CD4-positive, alpha-beta T cell treated with Interferon gamma for 1 hour (primary cell): ENCODE data around the gene MAP1LC3B.
A peak's percentile ranks its signal among the peaks of the same experiment; 100 is the strongest.
"Not testable (repeated sequence)": the region's sequence is repeated elsewhere in the genome, so short reads cannot be mapped to it uniquely, and the experiment has no call there.

Experiments
- DNase-seq: peaks from one replicate; pipeline ENCODE4 v3.0.0-alpha.2; 2020

The MAP1LC3B gene

DNA sequence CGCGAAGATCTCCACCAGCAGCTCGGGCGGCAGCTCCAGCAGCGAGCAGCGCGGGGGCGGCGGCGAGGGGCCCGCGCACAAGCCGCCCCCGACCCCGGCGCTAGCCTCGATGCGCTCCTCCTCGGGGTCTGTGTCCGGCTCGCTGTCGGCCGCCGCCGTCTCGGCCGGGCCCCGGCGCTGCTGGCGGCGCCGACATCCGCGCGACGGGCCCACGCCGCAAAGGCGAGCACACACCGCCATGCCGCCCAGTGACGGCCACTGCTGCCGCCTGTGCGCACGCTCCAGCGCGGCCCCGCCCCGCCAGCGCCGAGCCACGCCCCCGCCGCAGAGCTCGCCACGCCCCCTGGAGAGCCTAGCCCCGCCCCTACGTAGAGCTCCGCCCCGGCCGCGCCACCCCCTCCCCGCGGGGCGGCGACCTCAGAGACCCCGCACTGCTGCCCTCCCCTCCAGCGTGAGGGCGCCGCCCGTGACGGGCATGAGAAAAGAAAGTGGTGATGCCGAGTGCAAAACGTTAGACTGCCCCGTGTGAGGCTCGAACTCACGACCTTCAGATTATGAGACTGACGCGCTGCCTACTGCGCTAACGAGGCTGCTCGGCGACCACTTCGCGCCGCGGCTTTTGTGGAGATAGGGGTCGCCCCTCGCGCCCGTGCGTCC, 8.5 kb upstream of the MAP1LC3B start, which contains the start of gene FBXO31:
Gene FBXO31 (minus strand): TSS at position 272 of the 657 bp plus-strand sequence. CDS start 32 bp downstream, at position 240.
- peak; percentile 85 for DNase-seq

DNA sequence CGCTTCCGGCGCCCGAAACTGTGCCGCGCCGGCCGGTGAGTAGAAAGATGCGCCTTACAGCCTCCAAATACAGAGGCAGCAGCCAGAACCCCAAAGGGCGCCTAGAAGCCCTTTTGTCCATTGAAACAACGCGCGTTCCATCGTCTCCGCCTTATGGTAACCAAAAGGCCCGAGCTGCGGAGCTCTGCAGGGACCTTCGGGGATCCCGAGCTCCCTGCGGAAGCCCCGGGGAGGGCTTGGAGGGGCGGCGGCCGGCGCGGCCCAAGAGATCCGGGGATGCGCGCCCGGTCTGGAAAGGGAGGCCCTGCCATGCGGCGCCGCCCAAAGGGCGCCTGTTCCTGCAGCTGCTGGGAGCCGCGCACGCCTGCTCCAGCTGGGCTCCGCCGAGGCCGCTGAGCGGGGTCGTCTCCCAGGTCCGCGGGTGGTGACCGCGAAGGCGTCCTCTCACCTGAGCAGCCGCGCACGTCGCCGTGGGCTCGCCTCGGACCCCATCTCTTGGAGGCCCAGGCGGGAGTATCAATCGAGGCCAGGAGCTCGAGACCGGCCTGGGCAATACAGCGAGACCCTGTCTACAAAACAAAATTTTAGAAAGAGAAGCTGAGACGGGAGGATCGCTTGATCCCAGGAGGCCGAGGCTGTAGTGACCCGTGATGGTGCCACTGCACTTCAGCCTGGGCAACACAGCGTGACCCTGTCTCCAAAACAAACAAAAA, 7.8 kb upstream of the MAP1LC3B start:
- no peak for DNase-seq

DNA sequence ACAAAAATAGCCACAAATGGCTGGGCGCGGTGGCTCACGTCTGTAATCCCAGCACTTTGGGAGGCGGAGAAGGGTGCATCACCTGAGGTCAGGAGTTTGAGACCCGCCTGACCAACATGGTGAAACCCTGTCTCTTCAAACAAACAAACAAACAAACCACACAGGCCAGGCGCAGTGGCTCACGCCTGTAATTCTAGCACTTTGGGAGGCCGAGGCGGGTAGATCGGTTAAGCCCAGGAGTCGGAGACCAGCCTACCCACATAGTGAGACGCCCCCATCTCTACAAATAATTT, 7.3 kb upstream of the MAP1LC3B start:
- DNase-seq = not testable (repeated sequence)

DNA sequence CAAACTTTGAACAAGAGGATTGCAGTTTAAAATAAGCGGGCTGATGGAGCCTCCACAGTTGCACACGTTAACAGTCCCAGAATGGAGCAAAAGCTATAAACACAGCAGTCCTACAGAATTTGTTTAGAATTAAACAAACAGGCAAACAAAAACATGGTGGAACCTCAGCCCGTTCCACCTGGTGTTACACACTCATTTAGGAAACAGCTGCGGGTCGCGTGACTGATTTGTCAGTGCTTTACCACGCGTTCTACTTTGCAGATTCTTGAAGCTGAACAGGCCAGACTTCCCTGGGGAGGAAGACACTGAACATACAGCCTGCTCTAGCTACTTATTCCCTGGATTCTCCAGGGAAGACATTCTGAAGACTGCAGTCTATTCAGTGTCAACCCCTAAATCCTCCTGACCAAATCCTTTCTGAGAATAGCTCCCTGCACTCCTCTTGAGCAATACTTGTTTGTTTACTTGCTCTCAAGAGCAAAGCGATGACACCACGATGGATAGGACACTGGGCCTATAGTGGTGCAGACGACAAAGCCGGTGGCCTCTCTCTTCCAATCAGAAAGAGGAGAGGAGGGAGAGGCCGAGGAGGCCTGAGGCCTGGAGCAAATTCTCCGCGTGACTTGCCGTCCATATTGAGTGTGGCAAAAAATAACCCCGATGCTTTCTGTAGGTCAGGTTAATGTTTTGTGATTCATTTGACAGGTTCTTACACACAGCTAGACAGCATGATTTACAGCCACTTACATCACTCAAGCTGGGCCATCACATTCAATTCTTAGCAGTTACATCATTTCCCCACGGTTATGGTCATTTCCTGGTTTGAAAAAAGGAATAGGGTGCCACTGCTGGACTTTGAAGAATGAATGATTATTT, 4.0 kb upstream of the MAP1LC3B start:
- peak; percentile 94 for DNase-seq

DNA sequence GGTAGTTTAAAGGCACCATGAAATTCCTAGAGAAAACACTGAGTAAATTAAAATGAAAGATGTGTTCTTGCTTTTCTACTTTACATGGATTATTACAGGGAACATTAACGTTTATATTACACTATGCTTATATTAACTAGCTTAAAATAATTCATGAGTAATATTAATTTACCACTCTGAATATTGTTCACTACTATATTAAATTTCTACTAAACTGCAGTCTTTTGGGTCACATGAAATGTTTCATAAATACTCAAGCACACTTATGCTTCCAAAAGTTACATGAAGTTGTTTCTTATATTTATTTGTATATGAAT, 3.4 kb upstream of the MAP1LC3B start:
- DNase-seq = no peak

DNA sequence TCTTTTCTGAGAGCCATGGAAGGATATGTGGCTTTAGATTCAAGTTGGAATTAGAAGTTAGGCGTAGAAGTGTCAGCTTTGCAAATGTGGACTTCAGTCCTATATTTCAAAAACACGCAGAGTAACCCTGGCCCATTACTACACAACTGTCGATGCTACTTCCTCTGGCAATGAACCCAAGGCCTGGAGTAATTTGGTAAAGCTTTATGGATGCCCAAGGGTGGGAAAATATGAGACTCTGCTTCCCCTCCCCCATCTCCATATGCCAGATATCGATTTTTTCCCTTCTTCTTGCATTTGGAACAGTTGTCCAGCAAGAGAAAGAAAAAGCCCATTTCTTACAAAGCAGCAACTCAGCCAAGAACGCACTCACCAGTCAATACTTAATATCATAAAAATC, 2.9 kb upstream of the MAP1LC3B start:
- DNase-seq = no peak

DNA sequence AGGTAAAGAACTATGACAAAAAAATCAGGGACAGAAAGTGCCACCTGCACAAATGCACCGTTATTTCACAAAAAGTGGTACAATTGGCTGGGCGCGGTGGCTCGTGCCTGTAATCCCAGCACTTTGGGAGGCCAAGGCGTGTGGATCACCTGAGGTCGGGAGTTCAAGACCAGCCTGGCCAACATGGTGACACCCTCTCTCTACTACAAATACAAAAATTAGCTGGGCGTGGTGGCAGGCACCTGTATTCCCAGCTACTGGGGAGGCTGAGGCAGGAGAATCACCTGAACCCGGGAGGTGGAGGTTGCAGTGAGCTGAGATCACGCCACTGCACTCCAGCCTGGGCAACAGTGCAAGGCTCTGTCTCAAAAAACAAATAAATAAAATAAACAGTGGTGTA, 2.2 kb upstream of the MAP1LC3B start:
- not testable (repeated sequence) for DNase-seq

DNA sequence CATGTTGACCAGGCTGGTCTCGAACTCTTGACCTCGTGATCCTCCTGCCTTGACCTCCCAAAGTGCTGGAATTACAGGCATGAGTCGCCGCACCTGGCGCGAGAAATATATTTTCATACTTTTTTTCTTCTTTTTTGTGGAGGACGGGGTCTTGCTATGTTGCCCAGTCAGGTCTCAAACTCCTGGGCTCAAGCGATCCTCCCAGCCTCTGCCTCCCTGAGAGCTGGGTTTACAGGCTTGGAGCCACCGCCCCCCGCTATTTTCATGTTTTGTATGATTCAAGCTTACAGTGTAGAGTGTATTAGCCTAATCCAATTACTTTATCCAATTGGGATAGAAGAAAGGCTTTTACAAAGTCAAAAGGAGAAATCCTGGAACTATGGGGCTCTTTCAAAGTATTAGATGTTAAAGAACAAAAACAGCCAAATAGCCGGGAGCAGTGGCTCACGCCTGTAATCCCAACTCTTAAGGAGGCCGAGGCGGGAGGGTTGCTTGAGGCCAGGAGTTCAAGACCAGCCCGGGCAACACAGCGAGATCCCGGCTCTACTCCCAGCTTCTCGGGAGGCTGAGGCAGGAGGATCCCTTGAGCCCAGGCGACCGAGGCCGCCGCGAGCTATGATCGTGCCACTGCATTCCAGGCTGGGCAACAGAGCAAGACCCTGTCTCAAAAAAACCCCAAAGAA, 1.4 kb upstream of the MAP1LC3B start:
- DNase-seq = no peak

DNA sequence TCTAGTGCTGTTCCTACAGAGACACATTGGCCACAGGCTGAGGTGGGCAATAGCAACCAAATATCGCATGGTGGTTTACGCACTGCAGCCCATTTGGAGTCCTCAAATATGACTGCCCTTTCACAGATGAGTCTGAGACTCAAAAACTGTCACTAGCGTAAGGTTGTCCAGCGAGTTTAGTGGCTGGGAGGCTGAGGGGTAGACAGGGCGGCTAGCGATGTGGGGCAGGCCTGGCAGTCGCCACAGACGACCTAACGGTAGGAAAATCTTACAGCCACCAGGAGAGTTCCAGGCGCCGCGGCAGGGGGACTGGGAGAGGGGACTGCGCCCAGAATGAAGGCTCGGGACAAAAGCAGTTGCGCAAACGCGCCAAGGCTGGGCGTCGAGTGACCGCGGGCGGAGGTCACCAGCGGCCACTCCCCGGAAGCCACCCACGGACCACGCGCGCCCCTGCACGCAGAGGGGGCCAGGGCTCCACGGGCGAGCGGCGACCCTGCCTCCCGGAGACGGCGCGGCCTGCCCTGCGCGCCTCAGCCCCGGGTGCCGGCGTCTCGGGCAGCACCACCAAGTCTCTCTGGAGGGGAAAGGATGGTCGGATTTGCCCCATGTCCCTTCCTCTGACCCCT, 699 bp upstream of the MAP1LC3B start:
- DNase-seq = no peak

DNA sequence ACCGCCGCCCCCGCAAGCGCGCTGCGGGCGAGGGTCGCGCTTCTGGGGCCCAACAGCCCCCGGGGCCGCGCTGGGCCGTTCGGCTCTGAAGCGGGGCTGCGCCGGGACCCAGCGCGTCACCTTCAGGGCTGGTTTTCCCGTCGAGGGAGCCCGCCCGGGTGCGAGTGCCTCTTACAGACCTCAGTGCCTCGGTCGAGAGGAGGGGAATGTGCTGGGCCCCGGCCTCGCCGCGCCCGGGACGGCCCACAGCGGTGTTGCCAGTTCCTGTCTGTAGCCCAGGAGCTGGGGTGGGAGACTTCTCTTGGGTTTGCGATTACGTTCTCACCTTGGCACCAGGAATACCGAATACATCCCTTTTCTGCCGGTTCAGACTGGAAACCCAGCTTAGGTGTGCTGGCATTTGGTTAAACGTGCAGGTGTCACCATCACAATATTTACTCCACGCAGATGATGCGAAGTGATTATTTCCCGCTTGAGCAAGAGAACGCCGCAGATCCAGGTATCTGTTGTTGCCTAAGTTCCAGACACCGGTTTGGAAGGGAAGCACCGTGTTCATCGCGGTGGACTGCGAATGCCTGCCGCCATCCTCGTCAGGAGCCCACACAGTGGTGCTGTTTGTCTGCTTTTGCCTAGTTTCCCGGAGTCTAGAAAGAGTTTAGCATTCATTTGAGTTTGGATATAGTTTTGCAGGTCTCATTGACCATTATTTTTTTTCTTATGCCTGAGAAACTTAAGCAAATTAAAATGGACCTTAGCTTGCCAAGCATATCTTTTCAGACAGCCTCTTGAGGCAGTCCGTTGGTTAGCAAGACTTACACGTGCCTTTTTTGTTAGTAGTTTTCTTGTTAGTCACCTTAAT, 914 bp downstream of the MAP1LC3B start:
- peak; percentile 26 for DNase-seq

DNA sequence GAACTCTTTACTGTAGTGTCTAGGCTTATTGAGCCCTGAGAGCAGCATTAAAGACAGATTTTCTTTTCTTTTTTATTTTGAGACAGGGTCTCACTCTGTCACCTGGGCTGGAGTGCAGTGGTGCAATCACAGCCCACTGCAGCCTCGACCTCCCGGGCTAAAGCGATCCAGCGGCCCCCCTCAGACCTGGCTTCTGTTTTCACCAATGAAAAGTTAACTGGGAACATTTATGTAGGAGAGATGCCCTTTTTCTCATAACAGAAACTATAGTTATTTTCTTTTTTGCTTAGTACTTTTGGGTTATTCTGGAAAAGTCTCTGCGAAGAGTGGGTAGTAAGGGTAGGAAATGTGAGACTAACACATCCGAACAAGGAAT, 1.5 kb downstream of the MAP1LC3B start:
- DNase-seq = no peak

DNA sequence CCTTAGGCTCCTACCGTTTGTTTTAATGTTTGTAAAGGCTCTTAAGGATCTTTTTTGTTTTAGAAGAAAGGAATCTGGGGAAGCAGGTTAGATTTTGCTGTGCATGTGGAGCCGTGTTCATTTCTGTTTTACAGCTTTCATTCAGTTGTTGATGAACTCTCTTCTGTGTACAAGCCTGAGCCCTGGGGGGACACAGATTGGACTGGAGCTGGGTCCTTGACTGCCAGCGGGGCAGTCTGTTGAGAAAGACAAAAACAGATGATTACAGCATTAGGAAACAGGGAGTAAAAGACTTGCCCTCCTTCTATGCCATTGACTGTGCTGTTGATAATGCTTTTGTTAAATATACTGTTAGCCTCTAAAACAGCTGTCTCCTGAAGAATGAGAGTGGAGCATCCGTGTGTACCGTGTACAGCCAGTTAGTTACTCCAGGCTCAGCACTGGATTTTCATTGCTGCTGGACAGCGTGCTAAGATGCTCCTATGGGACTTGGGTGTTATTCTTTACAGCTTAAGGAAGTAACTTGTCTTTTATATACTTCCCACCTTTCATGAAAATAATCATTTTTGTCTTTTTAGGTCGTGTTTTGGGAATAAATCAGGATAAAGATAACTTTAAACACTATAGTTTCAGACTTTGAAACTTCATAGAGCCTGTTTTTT, 3.2 kb downstream of the MAP1LC3B start:
- DNase-seq = no peak

DNA sequence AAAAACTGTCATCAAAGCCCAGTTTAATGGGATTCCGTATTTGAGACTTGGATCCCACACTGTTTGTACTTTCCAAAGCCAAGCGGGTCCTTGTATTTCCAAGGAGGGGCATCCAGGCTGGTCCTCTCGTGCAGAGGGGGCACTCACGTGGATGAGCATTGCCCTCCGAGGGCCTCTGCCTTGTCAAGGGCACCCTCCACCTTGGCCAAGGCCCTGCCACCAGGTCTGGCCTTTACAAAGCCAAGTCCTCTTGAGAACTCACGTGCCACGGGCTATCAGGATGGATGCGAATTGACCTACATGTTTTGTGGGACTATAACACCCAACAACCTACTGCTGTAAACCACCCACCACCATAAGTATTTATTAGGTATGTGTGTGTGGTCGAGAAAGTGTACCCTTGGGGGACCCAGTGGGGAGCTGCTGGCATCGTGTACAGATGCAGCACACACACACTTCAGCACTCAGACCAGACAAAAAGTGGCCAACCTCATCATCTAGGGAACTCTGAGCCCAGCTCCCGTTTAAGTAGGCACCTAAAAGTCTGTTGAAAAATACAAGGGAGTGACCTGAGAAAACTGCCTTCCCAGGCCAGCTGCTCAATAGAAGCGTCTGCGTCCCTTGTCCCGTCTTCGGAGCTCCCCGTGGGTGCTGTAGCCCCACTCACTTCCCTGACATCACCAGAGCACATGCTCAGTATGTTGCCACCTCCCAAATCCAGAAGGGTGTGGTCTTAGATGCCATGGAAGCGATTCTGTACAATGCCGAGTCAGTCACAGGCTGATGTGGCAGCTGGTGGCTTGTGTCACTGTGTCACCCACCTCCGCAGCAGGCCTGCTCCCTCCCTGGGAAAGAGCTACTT, 12.9 kb downstream of the MAP1LC3B start:
- no peak for DNase-seq

DNA sequence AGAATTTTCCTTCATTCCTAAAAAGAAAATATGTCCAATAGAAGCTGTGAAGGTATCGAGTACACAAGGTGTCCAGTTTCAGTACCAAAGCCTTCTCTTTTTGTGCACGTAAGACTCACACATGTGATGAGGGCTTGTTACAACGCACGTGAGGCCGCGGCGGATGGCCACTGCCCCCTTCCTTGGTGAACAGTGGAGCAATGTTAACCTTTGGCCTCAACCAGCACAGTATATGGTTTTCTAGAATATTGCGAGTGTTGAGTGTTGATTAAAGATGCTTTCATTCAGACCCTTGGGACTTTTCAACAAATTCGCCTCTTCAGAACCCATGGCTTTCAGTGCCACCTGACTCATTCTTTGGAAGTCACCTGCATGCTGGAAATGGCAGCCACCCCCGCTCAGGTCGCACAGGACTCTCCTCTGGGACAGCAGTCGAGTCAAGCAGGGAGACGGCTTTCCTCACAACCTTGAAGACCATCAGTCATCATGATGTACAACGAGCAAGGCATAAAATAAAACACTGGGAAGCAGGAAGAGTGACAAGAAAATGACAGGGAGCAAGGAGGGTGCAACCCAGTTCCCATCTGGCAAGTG, 14.5 kb downstream of the MAP1LC3B start:
- DNase-seq = no peak

DNA sequence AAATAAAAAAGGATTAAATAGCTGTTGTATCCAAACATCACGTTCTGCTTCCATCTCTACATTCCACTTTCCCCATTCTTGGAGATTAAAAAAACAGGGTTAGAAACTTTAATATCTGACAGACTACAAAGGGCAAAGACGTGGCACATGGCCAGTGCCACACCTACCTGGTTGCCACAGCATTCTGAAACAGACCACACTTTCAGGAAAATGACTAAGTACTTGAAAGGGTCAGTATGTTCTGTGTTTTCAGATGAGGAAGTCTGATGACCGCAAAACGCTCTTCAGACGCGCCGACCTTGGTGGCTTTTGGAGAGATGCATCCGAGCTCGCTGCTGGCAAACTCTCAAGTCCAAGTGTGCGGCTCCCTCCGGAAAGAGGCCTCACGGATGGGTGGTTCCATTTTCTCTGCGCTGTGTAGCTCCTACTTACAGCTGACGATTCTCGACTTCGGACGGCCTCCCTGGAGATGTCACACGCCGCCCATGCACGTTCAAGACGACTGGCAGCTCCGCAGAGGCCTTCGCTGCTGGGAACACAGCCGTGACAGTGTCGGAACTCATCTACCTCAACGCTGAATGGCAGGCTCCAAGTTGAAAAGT, 15.5 kb downstream of the MAP1LC3B start:
- peak; percentile 41 for DNase-seq

DNA sequence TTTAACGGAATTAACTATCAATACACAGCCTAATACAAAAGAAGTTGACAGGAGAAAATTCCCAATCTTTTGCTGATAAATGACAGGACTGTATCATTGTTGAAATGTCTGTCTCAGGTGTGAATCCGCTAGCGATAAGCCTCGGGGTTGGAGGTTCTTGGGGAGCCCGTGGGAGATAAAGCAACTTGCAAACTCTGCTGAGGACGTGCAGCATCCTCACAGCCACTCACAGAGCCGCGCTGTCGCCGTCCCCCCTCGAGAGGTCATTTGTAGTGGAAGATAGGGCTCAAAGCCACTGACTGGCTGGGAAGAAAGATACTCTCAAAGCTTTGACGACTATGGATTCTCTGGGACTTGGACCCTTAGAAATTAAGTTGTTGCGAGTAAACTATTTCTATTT, 17.0 kb downstream of the MAP1LC3B start:
- DNase-seq = no peak

DNA sequence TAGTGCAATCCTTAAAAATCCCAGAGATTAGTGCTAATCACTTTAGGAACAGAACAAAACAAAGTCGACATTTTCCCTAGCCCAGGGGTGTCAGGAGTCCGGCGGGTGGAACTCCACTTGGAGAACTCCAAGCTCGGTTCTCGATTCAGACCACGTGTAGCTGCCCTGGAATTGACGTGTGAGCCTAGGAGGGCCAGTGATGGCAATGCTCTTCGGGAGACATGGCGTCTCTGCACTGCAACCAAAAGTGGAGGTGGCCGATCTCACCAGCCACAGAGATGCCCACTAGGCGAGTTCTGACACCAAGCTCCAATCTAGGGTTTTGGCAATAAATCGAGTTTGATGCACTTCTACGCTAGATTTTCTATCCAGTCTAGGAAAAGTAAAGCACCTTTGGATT, 17.6 kb downstream of the MAP1LC3B start:
- DNase-seq = no peak

DNA sequence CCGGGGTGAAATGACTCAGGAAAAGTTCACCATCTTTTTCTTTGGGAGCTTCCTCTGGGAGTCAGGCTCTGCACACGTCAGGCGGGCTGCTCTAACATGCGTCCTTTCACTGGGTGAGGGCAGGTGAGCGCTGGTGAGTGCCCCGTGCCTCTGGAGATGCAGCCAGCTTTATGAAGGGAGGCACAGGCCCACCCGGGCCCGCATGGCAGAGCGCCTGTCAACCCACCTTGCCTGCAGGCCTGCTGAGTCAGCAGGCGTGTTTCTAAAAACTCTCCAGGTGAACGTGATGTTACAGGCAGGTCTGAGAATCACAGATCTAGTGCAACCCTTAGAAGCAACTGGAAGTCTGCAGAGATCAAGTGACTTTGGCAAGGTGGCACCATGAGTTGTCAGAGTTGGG, 18.4 kb downstream of the MAP1LC3B start:
- no peak for DNase-seq

DNA sequence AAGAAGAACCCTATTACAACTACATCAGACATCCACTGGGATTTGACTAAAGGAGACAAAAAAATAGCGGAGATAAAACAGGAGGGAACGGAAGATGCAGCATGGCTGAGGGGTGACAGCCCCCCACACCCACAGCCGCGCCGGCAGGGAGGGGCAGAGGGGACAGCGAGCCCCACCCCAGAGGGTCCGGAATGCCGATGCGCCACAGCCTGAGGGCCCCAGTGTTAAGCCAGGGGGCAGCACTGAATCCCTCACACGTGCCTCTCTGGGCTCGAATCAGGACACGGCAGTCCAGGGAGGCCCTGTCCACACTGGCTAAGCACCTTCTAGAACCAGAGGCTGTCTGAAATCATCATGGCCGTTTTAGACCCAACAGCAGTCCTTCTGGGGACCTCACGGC, 18.8 kb downstream of the MAP1LC3B start:
- no peak for DNase-seq
